Urinary bladder (tissue), 4 donors: ENCODE results near the gene SP1. TPM values are rescaled to one million over a fixed set of nuclear protein-coding genes. Genes with fewer than 3 reads are reported as not detected.
A peak's percentile ranks its signal among the peaks of the same experiment; 100 is the strongest.
"Not testable (repeated sequence)": the region's sequence is repeated elsewhere in the genome, so short reads cannot be mapped to it uniquely, and the experiment has no call there.

Experiments
- DNase-seq: peaks from one replicate; pipeline ENCODE4 v3.0.0-alpha.2; 2015; ENCODE audit errors: extremely low spot score
- H3K27ac ChIP-seq: one replicate; pipeline ENCODE4 v1.5.1; 2013; ENCODE audit warnings: low read depth, mild to moderate bottlenecking, moderate library complexity
- H3K36me3 ChIP-seq: one replicate; pipeline ENCODE4 v1.6.1; 2013; ENCODE audit warnings: mild to moderate bottlenecking, moderate library complexity; ENCODE audit not compliant: insufficient read depth
- H3K4me1 ChIP-seq: one replicate; pipeline ENCODE4 v1.6.1; 2013; ENCODE audit warnings: mild to moderate bottlenecking, moderate library complexity; ENCODE audit not compliant: insufficient read depth
- H3K4me3 ChIP-seq: one replicate; pipeline ENCODE4 v1.5.1; 2013; ENCODE audit warnings: low read depth, low read length
- WGBS: extraction: QIAGEN DNeasy Blood & Tissue Kit; methylation state at CpG from one replicate; pipeline ENCODE4 v1.1.7; 2013; 5-methylcytosine and 5-hydroxymethylcytosine counted together
- polyA plus RNA-seq: library from polyadenylated mRNA; stranded (reverse); fragments of 200-250 nt; gene quantifications from one replicate; pipeline ENCODE4 v1.2.3, GENCODE V29; 2013
- total RNA-seq: library from RNA; depleted of rRNA; stranded (reverse); fragments of >200 nt; gene quantifications from one replicate; pipeline ENCODE4 v1.2.3, GENCODE V29; 2014
- donor health status: healthy with polysubstance abuse.
- donor health status: healthy.

Gene SP1
- total and polyA plus RNA-seq, 2 donors, result 32.4 to 60.5 TPM

- DNase-seq, result peak; percentile 67
- peak overlapping the region; percentile 49 for H3K4me3 ChIP-seq
- peak overlapping the region; percentile 11 for H3K27ac ChIP-seq
- WGBS, result under 1% methylated on average over 50 of the region's 50 CpGs
- H3K36me3 ChIP-seq, result no peaks in the 10 kb centered on the region
- H3K4me1 ChIP-seq, result no peaks in the 10 kb centered on the region
Observed at GRCh38 chr12:53344824-53345485, 35.0 kb upstream of the SP1 start.

- no peaks in the 10 kb centered on the region for H3K4me1 ChIP-seq
- no peak for DNase-seq
- no peak overlapping the region for H3K4me3 ChIP-seq
- no peak overlapping the region for H3K27ac ChIP-seq
- no peaks in the 10 kb centered on the region for H3K36me3 ChIP-seq
- 17% methylated on average over 10 of the region's 10 CpGs for WGBS
Observed at GRCh38 chr12:53345486-53346188, 34.3 kb upstream of the SP1 start.

GRCh38 chr12:53346491-53346890 lies 33.5 kb upstream of the SP1 start:
- H3K27ac ChIP-seq, result no peak overlapping the region
- 93% methylated on average over 1 of the region's 1 CpG for WGBS
- DNase-seq, result no peak
- H3K4me1 ChIP-seq, result no peaks in the 10 kb centered on the region
- H3K36me3 ChIP-seq, result no peaks in the 10 kb centered on the region
- H3K4me3 ChIP-seq, result no peak overlapping the region

GRCh38 chr12:53347905-53348304 lies 32.1 kb upstream of the SP1 start:
- Histone ChIP-seq H3K27ac (no peak overlapping the region), H3K4me3 (no peak overlapping the region), H3K36me3 (no peaks in the 10 kb centered on the region), H3K4me1 (no peaks in the 10 kb centered on the region)
- WGBS, result 88% methylated on average over 4 of the region's 4 CpGs
- DNase-seq, result no peak

- Histone ChIP-seq H3K27ac (no peak overlapping the region), H3K4me1 (no peaks in the 10 kb centered on the region), H3K4me3 (no peak overlapping the region), H3K36me3 (no peaks in the 10 kb centered on the region)
- no peak for DNase-seq
- WGBS, result 63% methylated on average over 21 of the region's 21 CpGs
Observed at GRCh38 chr12:53352331-53353256, 27.4 kb upstream of the SP1 start.

- WGBS, result 93% methylated on average over 5 of the region's 5 CpGs
- Histone ChIP-seq H3K27ac (no peak overlapping the region), H3K4me1 (no peaks in the 10 kb centered on the region), H3K36me3 (no peaks in the 10 kb centered on the region), H3K4me3 (no peak overlapping the region)
- DNase-seq, result no peak
Observed at GRCh38 chr12:53353257-53353655, 26.7 kb upstream of the SP1 start.

GRCh38 chr12:53355121-53355520 lies 24.9 kb upstream of the SP1 start:
- DNase-seq, result no peak
- 73% methylated on average over 3 of the region's 3 CpGs for WGBS
- H3K27ac ChIP-seq, result no peak overlapping the region
- no peak overlapping the region for H3K4me3 ChIP-seq
- H3K36me3 ChIP-seq, result no peaks in the 10 kb centered on the region
- no peaks in the 10 kb centered on the region for H3K4me1 ChIP-seq

GRCh38 chr12:53358836-53359419 lies 21.0 kb upstream of the SP1 start:
- Histone ChIP-seq H3K36me3 (no peaks in the 10 kb centered on the region), H3K27ac (no peak overlapping the region), H3K4me1 (no peaks in the 10 kb centered on the region), H3K4me3 (no peak overlapping the region)
- 75% methylated on average over 5 of the region's 5 CpGs for WGBS
- no peak for DNase-seq

GRCh38 chr12:53361638-53362037 lies 18.3 kb upstream of the SP1 start:
- DNase-seq, H3K36me3 ChIP-seq, H3K27ac ChIP-seq, H3K4me3 ChIP-seq, H3K4me1 ChIP-seq: not testable (repeated sequence)
- WGBS, result 93% methylated on average over 10 of the region's 10 CpGs

GRCh38 chr12:53365245-53365904 lies 14.6 kb upstream of the SP1 start:
- H3K36me3 ChIP-seq, result no peaks in the 10 kb centered on the region
- WGBS, result 79% methylated on average over 4 of the region's 4 CpGs
- H3K4me3 ChIP-seq, result no peak overlapping the region
- no peak for DNase-seq
- H3K4me1 ChIP-seq, result no peaks in the 10 kb centered on the region
- H3K27ac ChIP-seq, result no peak overlapping the region

- H3K36me3 ChIP-seq, H3K27ac ChIP-seq, H3K4me1 ChIP-seq, DNase-seq, H3K4me3 ChIP-seq: not testable (repeated sequence)
- WGBS, result 68% methylated on average over 6 of the region's 6 CpGs
Observed at GRCh38 chr12:53373554-53374133, 6.3 kb upstream of the SP1 start.

GRCh38 chr12:53374277-53374676 lies 5.7 kb upstream of the SP1 start:
- not testable (repeated sequence) for H3K4me1 ChIP-seq, H3K4me3 ChIP-seq, H3K27ac ChIP-seq, H3K36me3 ChIP-seq, DNase-seq
- whole genome bisulfite sequencing, result 90% methylated on average over 14 of the region's 14 CpGs

GRCh38 chr12:53376747-53377146 lies 3.2 kb upstream of the SP1 start:
- H3K27ac ChIP-seq, result no peak overlapping the region
- H3K36me3 ChIP-seq, result no peaks in the 10 kb centered on the region
- H3K4me3 ChIP-seq, result no peak overlapping the region
- DNase-seq, result no peak
- WGBS, result 85% methylated on average over 2 of the region's 2 CpGs
- peaks cover 2% of the 10 kb centered on the region for H3K4me1 ChIP-seq
